Hepatocyte (in vitro differentiated cells): ENCODE measurements around the gene UCK2. TPM values are rescaled to one million over a fixed set of nuclear protein-coding genes. Genes with fewer than 3 reads are reported as not detected.
A peak's percentile ranks its signal among the peaks of the same experiment; 100 is the strongest.

Source experiments
- DNase-seq: peaks from one replicate; pipeline ENCODE4 v3.0.0-alpha.2; 2016; ENCODE audit warnings: low spot score
- H2AFZ ChIP-seq: fragments of 200-600 bp; sonication (generic); 2 replicates; pipeline ENCODE4 v1.6.0; 2016; ENCODE audit warnings: antibody characterized with exemption, mild to moderate bottlenecking
- H3K27ac ChIP-seq: fragments of 200-600 bp; sonication (generic); 2 replicates; pipeline ENCODE4 v1.5.1; 2016; ENCODE audit warnings: mild to moderate bottlenecking
- H3K27me3 ChIP-seq: fragments of 200-600 bp; sonication (generic); 2 replicates; pipeline ENCODE4 v1.6.1; 2016
- H3K36me3 ChIP-seq: fragments of 200-600 bp; sonication (generic); replicated peaks from 2 replicates; pipeline ENCODE4 v1.5.1; 2016; ENCODE audit warnings: low read depth; ENCODE audit not compliant: insufficient read depth
- H3K4me1 ChIP-seq: fragments of 200-600 bp; sonication (generic); 2 replicates; pipeline ENCODE4 v1.5.1; 2016; ENCODE audit warnings: mild to moderate bottlenecking, moderate library complexity; ENCODE audit not compliant: insufficient read depth
- H3K4me2 ChIP-seq: fragments of 200-600 bp; sonication (generic); 2 replicates; pipeline ENCODE4 v1.6.0; 2016
- H3K4me3 ChIP-seq: fragments of 200-600 bp; sonication (generic); 2 replicates; pipeline ENCODE4 v1.5.1; 2016; ENCODE audit warnings: mild to moderate bottlenecking
- H3K79me2 ChIP-seq: fragments of 200-600 bp; sonication (generic); 2 replicates; pipeline ENCODE4 v1.6.0; 2017; ENCODE audit warnings: mild to moderate bottlenecking
- H3K9me2 ChIP-seq: fragments of 200-600 bp; sonication (generic); replicated peaks from 2 replicates; pipeline ENCODE4 v1.6.0; 2017; ENCODE audit warnings: mild to moderate bottlenecking; ENCODE audit not compliant: insufficient read depth
- H3K9me3 ChIP-seq: fragments of 200-600 bp; sonication (generic); 2 replicates; pipeline ENCODE4 v1.5.1; 2016; ENCODE audit warnings: low read depth, mild to moderate bottlenecking
- H4K20me1 ChIP-seq: fragments of 200-600 bp; sonication (generic); 2 replicates; pipeline ENCODE4 v1.6.0; 2016; ENCODE audit warnings: mild to moderate bottlenecking; ENCODE audit not compliant: insufficient read depth, poor library complexity, severe bottlenecking
- CTCF ChIP-seq: fragments of 200-600 bp; sonication (generic); IDR thresholded peaks from 2 replicates; pipeline ENCODE4 v1.5.1; 2016; ENCODE audit warnings: antibody characterized with exemption, mild to moderate bottlenecking; ENCODE audit not compliant: poor library complexity
- EZH2 ChIP-seq: fragments of 200-600 bp; sonication (generic); IDR thresholded peaks from 2 replicates; pipeline ENCODE4 v1.6.1; 2016; ENCODE audit warnings: antibody characterized with exemption, mild to moderate bottlenecking, borderline replicate concordance
- EZH2phosphoT487 ChIP-seq: fragments of 200-600 bp; sonication (generic); IDR thresholded peaks from one replicate; pipeline ENCODE4 v1.6.1; 2018; ENCODE audit warnings: antibody characterized with exemption, mild to moderate bottlenecking, low read depth, moderate library complexity; ENCODE audit not compliant: unreplicated experiment, severe bottlenecking
- WGBS: methylation state at CpG from one replicate; pipeline ENCODE4 v1.1.6; 2016; ENCODE audit warnings: low lambda C conversion rate; ENCODE audit errors: missing lambda C conversion rate; 5-methylcytosine and 5-hydroxymethylcytosine counted together
- polyA plus RNA-seq: library from polyadenylated mRNA; unstranded; fragments of >200 nt; fragmentation: Nextera tagmentation; extraction: Ambion mirVana; gene quantifications from 2 replicates; pipeline ENCODE4 v1.2.1, GENCODE V29; 2016
- total RNA-seq: library from RNA; depleted of rRNA; stranded (reverse); fragments of >200 nt; gene quantifications from 2 replicates; pipeline ENCODE4 v1.2.3, GENCODE V29; 2014

The UCK2 gene
- total and polyA plus RNA-seq, 2 experiments from 2014 or later = 20.9 to 22.2 TPM

DNA sequence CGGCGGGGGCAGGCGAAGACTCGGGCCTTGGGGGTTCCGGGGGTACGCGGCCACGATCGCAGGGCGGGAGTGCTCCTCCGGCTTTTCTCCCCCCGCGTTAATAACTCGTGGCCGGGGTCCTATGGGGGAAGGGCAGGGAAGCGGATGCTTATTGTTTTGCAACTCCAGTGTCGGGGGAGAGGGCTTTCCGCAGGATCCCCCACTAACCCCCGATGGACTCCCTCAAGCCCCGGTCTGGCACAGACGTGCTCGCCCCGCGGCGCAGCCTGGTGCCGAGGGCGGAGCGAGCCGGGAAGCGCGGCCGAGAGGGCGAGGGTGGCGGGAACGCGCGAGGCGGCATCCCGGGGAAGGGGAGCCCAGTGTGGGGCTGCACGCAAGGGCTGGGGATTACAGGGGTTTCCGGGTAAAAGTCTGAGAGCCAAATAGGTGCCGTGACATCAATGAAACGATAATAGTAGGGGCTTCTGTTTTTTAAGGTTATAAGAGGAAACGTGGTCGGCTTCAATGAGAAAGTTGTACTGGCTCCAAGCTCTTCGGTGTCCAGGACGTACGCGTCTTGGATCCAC lies 772 bp downstream of the UCK2 start:
- Histone ChIP-seq H3K4me1 (no peaks in the 10 kb centered on the region), H3K79me2 (peaks cover 42% of the 10 kb centered on the region), H3K9me3 (no peaks in the 10 kb centered on the region), H3K27ac (peak overlapping the region; percentile 89), H3K27me3 (no peaks in the 10 kb centered on the region), H4K20me1 (no peaks in the 10 kb centered on the region), H2AFZ (peak overlapping the region; percentile 92), H3K9me2 (no peaks in the 10 kb centered on the region), H3K4me3 (peak overlapping the region; percentile 95), H3K4me2 (peak overlapping the region; percentile 85), H3K36me3 (no peaks in the 10 kb centered on the region)
- under 1% methylated on average over 40 of the region's 49 CpGs for WGBS
- no peak for TF ChIP-seq CTCF
- no peak for TF ChIP-seq EZH2
- no peak for TF ChIP-seq EZH2phosphoT487
- DNase-seq = peak; percentile 65

DNA sequence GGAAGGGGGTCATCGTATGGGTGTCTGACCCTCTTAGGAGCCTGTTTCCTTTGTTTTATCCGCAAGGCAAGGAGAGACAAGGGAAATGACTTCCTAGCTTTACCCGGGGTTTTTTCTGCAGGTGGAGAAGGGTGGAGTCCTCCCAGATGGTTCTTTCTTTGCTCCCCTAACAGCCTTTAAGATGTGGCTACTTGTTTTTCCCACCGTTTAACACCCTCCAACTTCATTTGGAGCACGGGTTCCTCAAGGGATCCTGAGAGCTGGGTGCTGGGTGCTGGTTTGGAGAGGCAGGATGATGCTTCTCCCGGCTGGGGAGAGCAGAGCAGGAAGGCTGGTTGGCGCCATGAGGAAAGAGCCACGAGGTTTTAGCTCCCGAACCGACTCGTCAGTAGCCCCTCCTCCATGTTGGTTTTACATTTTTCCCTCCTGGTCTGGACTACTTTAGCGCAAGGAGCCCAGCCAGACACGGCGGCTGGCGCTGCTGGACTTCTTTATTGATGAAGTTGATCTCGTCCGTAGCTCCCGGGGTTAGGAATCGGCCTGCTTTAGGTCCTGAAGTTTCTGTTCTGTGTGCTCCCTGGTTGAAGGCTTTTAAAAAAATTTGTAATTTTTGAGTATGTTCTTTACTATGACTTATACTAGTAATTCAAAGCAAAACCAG lies 1.4 kb downstream of the UCK2 start:
- H3K27me3 ChIP-seq = no peaks in the 10 kb centered on the region
- no peaks in the 10 kb centered on the region for H3K9me3 ChIP-seq
- TF ChIP-seq CTCF (no peak), EZH2 (no peak), EZH2phosphoT487 (no peak)
- under 1% methylated on average over 19 of the region's 19 CpGs for WGBS
- H4K20me1 ChIP-seq = no peaks in the 10 kb centered on the region
- peak overlapping the region; percentile 85 for H3K4me2 ChIP-seq
- H3K9me2 ChIP-seq = no peaks in the 10 kb centered on the region
- peak; percentile 82 for DNase-seq
- peak overlapping the region; percentile 95 for H3K4me3 ChIP-seq
- H3K27ac ChIP-seq = peak overlapping the region; percentile 89
- no peaks in the 10 kb centered on the region for H3K36me3 ChIP-seq
- H3K79me2 ChIP-seq = peaks cover 48% of the 10 kb centered on the region
- peak overlapping the region; percentile 92 for H2AFZ ChIP-seq
- no peaks in the 10 kb centered on the region for H3K4me1 ChIP-seq

- DNase-seq = no peak
- Histone ChIP-seq H4K20me1 (no peaks in the 10 kb centered on the region), H3K79me2 (peaks cover 59% of the 10 kb centered on the region), H3K27me3 (no peaks in the 10 kb centered on the region), H3K36me3 (no peaks in the 10 kb centered on the region), H3K4me2 (peak overlapping the region; percentile 85), H2AFZ (no peak overlapping the region), H3K9me3 (no peaks in the 10 kb centered on the region), H3K4me1 (no peaks in the 10 kb centered on the region), H3K9me2 (no peaks in the 10 kb centered on the region), H3K4me3 (no peak overlapping the region), H3K27ac (no peak overlapping the region)
- WGBS = 84% methylated on average over 2 of the region's 4 CpGs
- TF ChIP-seq EZH2 = no peak
- TF ChIP-seq EZH2phosphoT487 = no peak
- TF ChIP-seq CTCF = no peak
Measured at GRCh38 chr1:165829888-165830287, 2.5 kb downstream of the UCK2 start.
